NK-92 (cell line): Measurements from ENCODE around the gene ARL11.

Experiments
- DNase-seq: peaks from one replicate; lab custom pipeline; 2025; ENCODE audit not compliant: unreplicated experiment; lab: John Stamatoyannopoulos, UW

The ARL11 gene

GRCh38 chr13:49646688-49647087, 18.4 kb downstream of the ARL11 start:
- no peak for DNase-seq

- no peak for DNase-seq
Measured at GRCh38 chr13:49649244-49649962, 21.1 kb downstream of the ARL11 start.

- no peak for DNase-seq
Measured at GRCh38 chr13:49649963-49650312, 21.6 kb downstream of the ARL11 start.

GRCh38 chr13:49651570-49652354, 23.5 kb downstream of the ARL11 start:
- no peak for DNase-seq

- no peak for DNase-seq
Measured at GRCh38 chr13:49652355-49653305, 24.3 kb downstream of the ARL11 start.

GRCh38 chr13:49653478-49653877, 25.2 kb downstream of the ARL11 start:
- DNase-seq, result no peak

GRCh38 chr13:49654011-49654410, 25.7 kb downstream of the ARL11 start:
- no peak for DNase-seq

GRCh38 chr13:49655906-49656305, 27.6 kb downstream of the ARL11 start:
- no peak for DNase-seq

GRCh38 chr13:49657241-49657641, 28.9 kb downstream of the ARL11 start:
- no peak for DNase-seq

GRCh38 chr13:49664606-49665005, 36.3 kb downstream of the ARL11 start:
- no peak for DNase-seq

- no peak for DNase-seq
Measured at GRCh38 chr13:49667773-49668172, 39.5 kb downstream of the ARL11 start.

- DNase-seq, result no peak
Measured at GRCh38 chr13:49669735-49670309, 41.5 kb downstream of the ARL11 start.

GRCh38 chr13:49670828-49671227, 42.5 kb downstream of the ARL11 start:
- DNase-seq, result no peak

GRCh38 chr13:49676581-49677298, 48.4 kb downstream of the ARL11 start:
- DNase-seq, result no peak

GRCh38 chr13:49678191-49678914, 50.0 kb downstream of the ARL11 start:
- DNase-seq, result no peak

- no peak for DNase-seq
Measured at GRCh38 chr13:49679246-49679645, 50.9 kb downstream of the ARL11 start.

GRCh38 chr13:49681842-49682435, 53.6 kb downstream of the ARL11 start:
- DNase-seq, result no peak
